Mucosa of rectum (tissue), 2 donors: ENCODE measurements around the gene CALU.

ENCODE experiments used
- H3K27ac ChIP-seq, 2 donors: one replicate each; pipeline ENCODE4 v1.7.0; 2013; ENCODE audit warnings: inconsistent platforms in 2 of 2, low read depth in 2 of 2, low read length in 2 of 2
- H3K27me3 ChIP-seq, 2 donors: one replicate each; pipeline ENCODE4 v1.7.0; 2013; ENCODE audit warnings: low read length in 2 of 2; ENCODE audit not compliant: control insufficient read depth in 2 of 2, insufficient read depth in 2 of 2
- H3K36me3 ChIP-seq, 2 donors: one replicate each; pipeline ENCODE4 v1.7.0; 2013; ENCODE audit warnings: low read length in 2 of 2; ENCODE audit not compliant: control insufficient read depth in 2 of 2, insufficient read depth in 2 of 2
- H3K4me1 ChIP-seq, 2 donors: one replicate each; pipeline ENCODE4 v1.7.0; 2013; ENCODE audit warnings: low read length in 2 of 2, mild to moderate bottlenecking in 1 of 2; ENCODE audit not compliant: control insufficient read depth in 2 of 2, insufficient read depth in 2 of 2
- H3K4me3 ChIP-seq, 2 donors: one replicate each; pipeline ENCODE4 v1.7.0; 2013; ENCODE audit warnings: low read length in 2 of 2
- H3K9ac ChIP-seq, 2 donors: one replicate each; pipeline ENCODE4 v1.7.0; 2013; ENCODE audit warnings: low read length in 2 of 2, low read depth in 1 of 2, mild to moderate bottlenecking in 1 of 2
- H3K9me3 ChIP-seq, 2 donors: one replicate each; pipeline ENCODE4 v1.7.0; 2013; ENCODE audit warnings: low read length in 2 of 2; ENCODE audit not compliant: control insufficient read depth in 2 of 2
- donor health status: healthy.
- donor health status: Normal muscosa, but diverticular disease.

The CALU gene

DNA sequence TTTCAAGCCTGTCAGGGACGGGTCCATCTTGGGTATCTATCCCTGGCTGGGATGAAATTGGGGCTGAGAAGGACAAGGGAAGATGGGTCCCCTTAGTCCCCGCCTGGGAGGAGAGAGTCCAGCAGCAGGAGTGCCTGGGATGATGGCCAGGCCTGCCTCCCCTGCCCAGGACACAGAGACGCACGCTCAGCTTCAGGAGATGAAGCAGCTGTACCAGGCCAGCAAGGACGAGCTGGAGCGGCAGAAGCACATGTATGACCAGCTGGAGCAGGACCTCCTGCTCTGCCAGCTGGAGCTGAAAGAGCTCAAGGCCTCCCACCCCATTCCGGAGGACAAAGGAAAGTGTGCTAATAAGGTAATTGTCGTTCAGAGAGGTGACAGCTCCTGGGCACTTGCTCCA, 68.0 kb downstream of the CALU start:
- Histone ChIP-seq H3K27ac (no peak overlapping the region), H3K9ac (no peak overlapping the region), H3K4me1 (no peaks in the 10 kb centered on the region), H3K36me3 (no peaks in the 10 kb centered on the region), H3K9me3 (no peaks in the 10 kb centered on the region), H3K27me3 (no peaks in the 10 kb centered on the region), H3K4me3 (no peak overlapping the region)

DNA sequence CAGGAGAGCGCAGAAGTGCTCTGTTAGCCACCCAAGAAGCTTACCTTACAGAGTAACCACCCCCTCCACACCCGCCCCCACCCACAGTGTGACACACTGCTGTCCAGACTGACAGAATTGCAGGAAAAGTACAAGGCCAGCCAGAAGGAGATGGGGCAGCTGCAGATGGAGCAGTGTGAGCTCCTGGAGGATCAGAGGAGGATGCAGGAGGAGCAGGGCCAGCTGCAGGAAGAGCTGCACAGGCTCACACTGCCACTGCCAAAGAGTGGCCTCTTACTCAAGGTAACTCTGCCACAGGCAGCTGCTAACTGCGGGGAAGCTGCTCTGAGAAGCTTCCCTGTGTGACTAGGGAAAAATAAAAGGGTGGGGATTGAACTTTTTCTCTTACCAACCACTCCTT, 70.2 kb downstream of the CALU start:
- Histone ChIP-seq H3K36me3 (no peaks in the 10 kb centered on the region), H3K9me3 (no peaks in the 10 kb centered on the region), H3K4me3 (no peak overlapping the region), H3K27me3 (no peaks in the 10 kb centered on the region), H3K4me1 (no peaks in the 10 kb centered on the region), H3K9ac (no peak overlapping the region), H3K27ac (no peak overlapping the region)

DNA sequence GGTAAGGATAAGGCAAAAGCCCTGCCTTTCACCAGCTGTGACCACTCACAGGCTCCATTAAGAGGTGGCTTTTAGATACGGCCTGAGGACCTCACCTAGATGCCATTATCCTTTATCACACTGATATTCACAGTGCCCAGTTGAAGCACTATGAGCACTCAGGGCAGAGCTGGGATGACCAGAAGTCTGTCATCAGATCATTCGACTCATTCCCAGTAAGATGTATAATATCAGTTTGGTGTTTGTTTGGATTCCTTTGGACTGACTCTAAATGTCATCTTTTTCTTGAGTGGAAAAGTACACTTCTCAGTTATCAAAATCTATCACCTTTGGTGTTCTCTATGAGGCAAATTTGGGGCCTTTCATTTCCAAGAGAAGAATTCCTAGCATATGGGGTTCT, 71.3 kb downstream of the CALU start:
- Histone ChIP-seq H3K4me3 (no peak overlapping the region), H3K27ac (no peak overlapping the region), H3K9ac (no peak overlapping the region), H3K9me3 (no peaks in the 10 kb centered on the region), H3K36me3 (no peaks in the 10 kb centered on the region), H3K27me3 (no peaks in the 10 kb centered on the region), H3K4me1 (no peaks in the 10 kb centered on the region)

DNA sequence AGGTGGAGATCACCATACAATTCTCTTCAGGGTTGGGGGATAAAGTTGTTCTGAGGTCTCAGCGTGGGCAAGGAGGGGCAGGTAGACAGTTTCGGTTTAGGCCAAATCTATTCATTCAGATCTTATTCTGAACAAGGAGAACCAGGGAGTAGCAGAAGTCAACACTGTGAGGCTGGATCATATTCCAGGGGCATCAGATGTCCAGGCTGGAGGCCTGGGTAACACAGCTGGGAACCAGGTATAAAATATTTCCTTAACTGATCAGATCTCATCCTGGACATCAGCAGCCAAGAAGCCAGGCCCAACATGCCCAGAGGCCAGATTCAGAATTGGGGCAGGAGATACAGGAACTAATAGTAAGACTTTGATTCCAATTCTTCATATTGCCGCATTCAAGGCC, 71.8 kb downstream of the CALU start:
- no peaks in the 10 kb centered on the region for H3K4me1 ChIP-seq
- H3K9me3 ChIP-seq, result no peaks in the 10 kb centered on the region
- no peak overlapping the region for H3K27ac ChIP-seq
- no peak overlapping the region for H3K9ac ChIP-seq
- no peaks in the 10 kb centered on the region for H3K27me3 ChIP-seq
- no peaks in the 10 kb centered on the region for H3K36me3 ChIP-seq
- H3K4me3 ChIP-seq, result no peak overlapping the region

DNA sequence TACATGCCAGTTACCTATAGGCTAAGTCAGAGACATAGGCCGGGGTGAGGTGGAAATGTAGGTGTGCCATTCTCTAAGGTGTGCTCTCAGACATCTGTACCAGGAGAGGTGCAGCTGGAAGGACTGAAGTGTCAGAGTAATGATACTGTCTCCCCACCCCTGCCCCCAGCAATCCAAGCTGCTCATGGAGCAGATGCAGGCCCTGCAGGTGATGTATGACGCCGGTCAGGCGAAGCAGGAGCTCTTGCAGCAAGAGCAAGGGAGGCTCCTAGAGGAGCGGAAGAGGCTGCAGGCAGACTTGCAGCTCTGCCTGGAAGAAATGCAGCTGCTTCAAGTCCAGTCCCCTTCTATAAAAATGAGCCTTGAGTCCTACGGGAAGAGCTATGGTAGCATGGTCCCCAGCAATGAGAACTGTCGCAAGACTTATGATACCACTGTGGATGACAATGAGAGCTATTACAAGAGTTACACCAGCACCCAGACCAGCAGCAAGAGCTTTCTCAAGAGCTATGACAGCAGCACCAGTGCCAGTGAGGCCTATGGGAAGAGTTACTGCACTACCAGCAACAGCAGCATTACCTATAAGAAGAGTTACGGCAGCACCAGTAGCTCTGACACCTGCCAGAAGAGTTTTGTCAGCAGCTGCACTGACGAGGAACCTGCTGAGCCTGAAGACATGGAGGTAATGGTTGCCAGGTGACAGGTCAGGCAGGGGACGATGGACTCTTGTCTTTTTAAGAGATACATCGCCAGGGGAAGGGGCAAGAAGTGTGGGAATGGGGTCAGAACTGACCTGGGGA, 72.7 kb downstream of the CALU start:
- no peak overlapping the region for H3K27ac ChIP-seq
- no peaks in the 10 kb centered on the region for H3K36me3 ChIP-seq
- no peaks in the 10 kb centered on the region for H3K4me1 ChIP-seq
- H3K9ac ChIP-seq, result no peak overlapping the region
- H3K9me3 ChIP-seq, result no peaks in the 10 kb centered on the region
- H3K4me3 ChIP-seq, result no peak overlapping the region
- H3K27me3 ChIP-seq, result no peaks in the 10 kb centered on the region

DNA sequence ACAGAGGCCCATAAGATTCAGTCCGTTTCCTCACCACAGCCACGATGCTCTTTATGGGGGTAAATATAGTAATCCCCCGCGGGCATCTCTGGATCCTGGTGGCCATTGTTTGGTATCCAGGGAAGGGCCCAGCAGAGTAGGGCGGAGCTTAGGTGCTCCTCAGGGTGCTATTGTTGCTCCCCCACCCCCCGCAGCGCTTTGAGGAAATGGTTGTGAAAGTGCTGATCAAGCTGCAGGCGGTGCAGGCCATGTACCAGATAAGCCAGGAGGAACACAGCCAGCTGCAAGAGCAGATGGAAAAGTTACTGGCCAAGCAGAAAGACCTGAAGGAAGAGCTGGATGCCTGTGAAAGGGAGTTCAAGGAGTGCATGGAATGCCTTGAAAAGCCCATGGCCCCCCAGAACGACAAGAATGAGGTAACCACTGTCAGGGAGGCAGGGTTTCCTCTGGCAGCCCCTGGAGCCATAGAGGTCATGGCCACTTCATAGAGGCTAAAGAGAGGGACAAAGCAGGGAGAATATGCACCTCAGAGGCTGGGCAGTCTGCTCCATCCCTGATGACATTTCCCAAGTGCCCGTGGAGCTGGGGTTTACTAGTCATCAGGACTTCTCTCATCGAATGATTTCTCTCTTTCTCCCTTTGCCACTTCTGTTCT, 73.5 kb downstream of the CALU start:
- no peak overlapping the region for H3K9ac ChIP-seq
- no peaks in the 10 kb centered on the region for H3K9me3 ChIP-seq
- H3K4me1 ChIP-seq, result no peaks in the 10 kb centered on the region

DNA sequence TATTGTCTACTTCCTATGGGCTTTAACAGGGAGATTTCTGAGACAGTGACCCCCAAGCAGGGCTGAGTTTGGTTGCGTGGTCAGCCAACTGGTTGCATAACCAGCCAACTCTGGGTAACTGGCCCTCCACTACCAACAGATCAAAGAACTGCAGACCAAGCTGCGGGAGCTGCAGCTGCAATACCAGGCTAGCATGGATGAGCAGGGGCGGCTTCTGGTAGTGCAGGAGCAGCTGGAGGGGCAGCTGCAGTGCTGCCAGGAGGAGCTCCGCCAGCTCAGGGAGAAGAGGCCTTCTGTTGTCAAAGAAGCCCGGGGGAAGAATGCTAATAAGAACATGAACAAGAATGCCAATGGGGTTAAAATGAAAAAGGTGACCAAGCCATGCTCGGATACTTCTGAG, 75.3 kb downstream of the CALU start:
- H3K4me3 ChIP-seq, result no peak overlapping the region
- H3K4me1 ChIP-seq, result no peaks in the 10 kb centered on the region
- H3K9ac ChIP-seq, result no peak overlapping the region
- H3K27ac ChIP-seq, result no peak overlapping the region
- H3K27me3 ChIP-seq, result no peaks in the 10 kb centered on the region
- no peaks in the 10 kb centered on the region for H3K9me3 ChIP-seq
- H3K36me3 ChIP-seq, result no peaks in the 10 kb centered on the region

More for the DNA sequence above, 73.5 kb downstream of the CALU start:
- H3K4me3 ChIP-seq, result no peak overlapping the region
- H3K27me3 ChIP-seq, result no peaks in the 10 kb centered on the region
- H3K36me3 ChIP-seq, result no peaks in the 10 kb centered on the region
- no peak overlapping the region for H3K27ac ChIP-seq

DNA sequence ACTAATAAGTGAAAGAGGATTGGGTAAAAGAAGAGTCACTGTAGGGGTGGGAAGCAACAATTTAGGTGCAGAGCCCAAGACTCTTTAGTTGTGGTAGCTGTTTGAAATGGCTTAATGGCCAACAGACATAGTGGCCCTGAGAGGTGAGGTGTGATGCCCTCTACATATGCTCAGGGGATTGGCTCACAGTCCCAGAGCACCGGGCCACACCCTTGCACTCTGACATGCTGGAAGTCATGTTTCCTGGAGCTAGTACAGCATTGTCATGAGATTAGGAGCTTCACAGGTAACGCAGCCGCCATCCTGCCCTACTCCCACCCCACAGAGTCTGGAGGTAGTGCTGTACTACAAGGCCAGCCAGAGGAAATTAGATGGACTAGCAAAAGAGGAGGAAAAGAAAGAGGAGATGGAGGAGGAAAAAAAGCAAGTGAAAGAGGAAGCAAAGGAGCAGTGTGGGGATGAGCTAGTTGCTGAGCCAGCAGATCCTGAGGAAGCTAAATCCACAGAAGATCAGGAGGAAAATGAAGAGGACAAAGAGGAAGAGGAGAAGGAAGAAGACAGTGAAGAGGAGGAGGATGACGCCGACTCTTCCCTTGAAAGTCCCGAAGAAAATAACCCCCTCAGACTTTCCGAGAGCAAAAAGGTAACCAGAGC, 76.3 kb downstream of the CALU start:
- Histone ChIP-seq H3K4me3 (no peak overlapping the region), H3K27ac (no peak overlapping the region), H3K4me1 (no peaks in the 10 kb centered on the region), H3K9ac (no peak overlapping the region), H3K27me3 (no peaks in the 10 kb centered on the region), H3K36me3 (no peaks in the 10 kb centered on the region), H3K9me3 (no peaks in the 10 kb centered on the region)

DNA sequence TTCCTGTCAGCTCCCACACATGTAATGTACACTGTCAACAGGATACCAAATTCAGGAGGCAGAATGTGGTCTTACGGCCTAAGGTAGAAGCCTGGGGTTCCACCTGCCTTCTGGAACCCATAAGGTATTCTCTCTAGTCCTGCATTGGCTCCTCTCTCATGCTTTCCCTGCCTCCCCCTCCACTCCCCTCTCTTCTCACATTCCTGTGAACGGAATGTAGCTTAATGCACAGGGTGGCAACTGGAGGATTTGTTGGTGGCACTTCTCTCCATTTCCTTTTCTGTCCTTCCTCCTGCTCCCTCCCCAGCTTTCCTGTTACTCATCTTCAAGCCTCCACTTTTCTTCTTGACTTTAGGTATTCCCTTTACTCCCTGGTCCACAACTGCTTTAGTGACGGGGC, 79.5 kb downstream of the CALU start:
- Histone ChIP-seq H3K27me3 (no peaks in the 10 kb centered on the region), H3K36me3 (no peaks in the 10 kb centered on the region), H3K4me1 (no peaks in the 10 kb centered on the region), H3K9ac (no peak overlapping the region), H3K4me3 (no peak overlapping the region), H3K27ac (no peak overlapping the region), H3K9me3 (no peaks in the 10 kb centered on the region)
